Measurements from ENCODE around the gene PMM2.
"Not testable (repeated sequence)": the region's sequence is repeated elsewhere in the genome, so short reads cannot be mapped to it uniquely, and the experiment has no call there.

The PMM2 gene

GRCh38 chr16:8868416-8869211, 71.0 kb downstream of the PMM2 start, which contains the start of gene CARHSP1:
CARHSP1 (minus strand) TSS chr16:8869006; CDS start chr16:8859328, 9,678 bp downstream.
- TF ChIP-seq EZH2phosphoT487 (IDR thresholded peaks at IDR 0.05; ENCODE audit: borderline replicate concordance): no peak
- no peak for TF ChIP-seq CTCF (conservative IDR thresholded peaks at IDR 0.05; ENCODE audit: low read length)
- Histone ChIP-seq H3K9ac (ENCODE audit: low read depth, low read length, poor library complexity, severe bottlenecking) (peak within 1 kb of the TSS; percentile 92), H3K4me1 (ENCODE audit: insufficient read depth, low read length, poor library complexity, severe bottlenecking) (peaks cover 14% of the 10 kb centered on the region), H3K4me3 (ENCODE audit: low read length, poor library complexity, severe bottlenecking) (peak within 1 kb of the TSS; percentile 94), H3K9me2 (replicated peaks; ENCODE audit: low read depth, low read length) (no peaks in the 10 kb centered on the region), H3F3A (ENCODE audit: low read depth) (no peaks in the 10 kb centered on the region), H2AFZ (ENCODE audit: low read length) (peak within 1 kb of the TSS; percentile 80; the same call in 1 of the 2 replicates), H4K20me1 (ENCODE audit: insufficient read depth, low read length, poor library complexity, severe bottlenecking) (peaks cover 30% of the 10 kb centered on the region), H3K36me3 (ENCODE audit: insufficient read depth, low read length) (no peaks in the 10 kb centered on the region), H3K79me2 (ENCODE audit: insufficient read depth, low read length) (peaks cover 45% of the 10 kb centered on the region), H3K4me2 (ENCODE audit: low read depth, low read length, poor library complexity, severe bottlenecking) (peak within 1 kb of the TSS; percentile 85), H3K27me3 (ENCODE audit: insufficient read depth, low read length, poor library complexity, severe bottlenecking) (no peaks in the 10 kb centered on the region), H3K9me3 (ENCODE audit: insufficient read depth, low read depth, low read length) (no peaks in the 10 kb centered on the region)

- peaks cover 37% of the 10 kb centered on the region for H3K79me2 ChIP-seq (ENCODE audit: insufficient read depth, low read length)
- H3K4me2 ChIP-seq (ENCODE audit: low read depth, low read length, poor library complexity, severe bottlenecking): peak overlapping the region; percentile 76
- H3K27me3 ChIP-seq (ENCODE audit: insufficient read depth, low read length, poor library complexity, severe bottlenecking): no peaks in the 10 kb centered on the region
- H3K9me3 ChIP-seq (ENCODE audit: insufficient read depth, low read depth, low read length): no peaks in the 10 kb centered on the region
- H4K20me1 ChIP-seq (ENCODE audit: insufficient read depth, low read length, poor library complexity, severe bottlenecking): peaks cover 28% of the 10 kb centered on the region
- H3K4me3 ChIP-seq (ENCODE audit: low read length, poor library complexity, severe bottlenecking): peak overlapping the region; percentile 76
- H3K9me2 ChIP-seq (replicated peaks; ENCODE audit: low read depth, low read length): no peaks in the 10 kb centered on the region
- peak overlapping the region; percentile 67 for H3K9ac ChIP-seq (ENCODE audit: low read depth, low read length, poor library complexity, severe bottlenecking)
- H2AFZ ChIP-seq (ENCODE audit: low read length): 0 out of 2 replicates have a peak overlapping the region, but pooled peaks have one; percentile 80
- H3K36me3 ChIP-seq (ENCODE audit: insufficient read depth, low read length): no peaks in the 10 kb centered on the region
- TF ChIP-seq EZH2phosphoT487 (IDR thresholded peaks at IDR 0.05; ENCODE audit: borderline replicate concordance) (no peak), CTCF (conservative IDR thresholded peaks at IDR 0.05; ENCODE audit: low read length) (no peak; the same call in 1 of the 2 replicates)
- H3K4me1 ChIP-seq (ENCODE audit: insufficient read depth, low read length, poor library complexity, severe bottlenecking): peaks cover 8% of the 10 kb centered on the region
- no peaks in the 10 kb centered on the region for H3F3A ChIP-seq (ENCODE audit: low read depth)
Observed at GRCh38 chr16:8869212-8869987, 71.8 kb downstream of the PMM2 start.

- H2AFZ ChIP-seq (ENCODE audit: low read length); H3K4me3 ChIP-seq (ENCODE audit: low read length, poor library complexity, severe bottlenecking); H3K9me2 ChIP-seq (replicated peaks; ENCODE audit: low read depth, low read length); H3F3A ChIP-seq (ENCODE audit: low read depth); H3K4me2 ChIP-seq (ENCODE audit: low read depth, low read length, poor library complexity, severe bottlenecking); H3K9ac ChIP-seq (ENCODE audit: low read depth, low read length, poor library complexity, severe bottlenecking); H3K36me3 ChIP-seq (ENCODE audit: insufficient read depth, low read length); H3K27me3 ChIP-seq (ENCODE audit: insufficient read depth, low read length, poor library complexity, severe bottlenecking); H3K4me1 ChIP-seq (ENCODE audit: insufficient read depth, low read length, poor library complexity, severe bottlenecking); H3K9me3 ChIP-seq (ENCODE audit: insufficient read depth, low read depth, low read length): not testable (repeated sequence)
- H3K79me2 ChIP-seq (ENCODE audit: insufficient read depth, low read length): peaks cover 32% of the 10 kb centered on the region
- H4K20me1 ChIP-seq (ENCODE audit: insufficient read depth, low read length, poor library complexity, severe bottlenecking): peaks cover 23% of the 10 kb centered on the region
Observed at GRCh38 chr16:8869988-8870241, 72.3 kb downstream of the PMM2 start.

All from Loucy (cell line).